GM10248 (cell line): ENCODE results near the gene SNRNP25.
"Not testable (repeated sequence)": the region's sequence is repeated elsewhere in the genome, so short reads cannot be mapped to it uniquely, and the experiment has no call there.

ENCODE experiments used
- CTCF ChIA-PET: fragments of 300-600 bp; sonication (Branson Sonifier 250); formaldehyde crosslinking; extraction: SDS; loops from one replicate; lab custom pipeline; 2021; ENCODE audit warnings: antibody characterized with exemption; lab: Yijun Ruan, JAX
- POLR2A ChIA-PET: fragments of 350-650 bp; sonication (Branson Sonifier 250); formaldehyde crosslinking; extraction: SDS; loops from one replicate; lab custom pipeline; 2020; ENCODE audit warnings: antibody characterized with exemption; lab: Yijun Ruan, JAX
- DNase-seq: peaks from one replicate; pipeline ENCODE4 v3.0.0; 2012; ENCODE audit errors: extremely low spot score
- TF ChIP-seq, protein P1 (sequence below): IDR thresholded peaks from 2 replicates; pipeline ENCODE4 v1.5.1; 2012; ENCODE audit warnings: mild to moderate bottlenecking, low read depth; ENCODE audit errors: extremely low read depth, missing control alignments, control extremely low read depth

SNRNP25 gene

DNA sequence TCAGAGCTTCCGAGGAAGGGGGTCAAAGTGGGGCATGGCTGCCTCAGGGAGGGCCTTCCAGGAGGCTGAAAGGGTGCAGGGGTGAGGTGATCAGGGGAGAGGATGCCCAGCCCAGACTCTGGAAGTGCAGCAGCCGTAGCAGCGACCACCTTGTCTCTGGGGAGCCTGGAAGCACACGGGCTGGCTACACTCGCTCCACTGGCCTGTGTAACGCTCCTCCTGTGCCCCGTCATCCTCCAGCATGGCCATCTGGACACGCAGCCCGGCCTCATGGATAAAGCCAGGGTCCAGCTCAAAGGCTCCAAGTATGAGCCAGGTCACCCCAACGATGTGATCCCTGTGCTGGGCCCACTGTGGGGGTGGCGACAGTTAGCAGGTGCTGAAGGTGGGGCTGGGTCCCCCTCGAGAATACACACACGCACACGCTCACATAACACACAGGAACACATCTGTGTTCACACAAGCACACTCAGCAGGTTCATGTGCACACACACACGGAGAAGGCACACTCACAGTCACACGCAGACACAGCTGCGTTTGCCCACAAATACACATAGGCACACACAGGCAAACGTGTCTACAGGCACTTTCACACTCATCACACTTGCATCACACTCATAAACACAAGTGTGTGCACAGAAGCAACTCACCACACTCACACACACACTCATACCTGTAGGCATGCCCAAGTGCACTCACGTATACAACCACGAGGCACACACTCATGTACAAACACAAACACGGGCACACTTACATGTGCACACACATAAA is 19.6 kb upstream of the SNRNP25 start:
- no peak for DNase-seq
- CTCF ChIA-PET = interaction anchor here (1.3 kb wide), 1 partner anchor 30 kb away, joined by 4 read pairs; no protein-coding TSS in a partner anchor
- POLR2A ChIA-PET = no interaction called here
- TF ChIP-seq, protein P1, sequence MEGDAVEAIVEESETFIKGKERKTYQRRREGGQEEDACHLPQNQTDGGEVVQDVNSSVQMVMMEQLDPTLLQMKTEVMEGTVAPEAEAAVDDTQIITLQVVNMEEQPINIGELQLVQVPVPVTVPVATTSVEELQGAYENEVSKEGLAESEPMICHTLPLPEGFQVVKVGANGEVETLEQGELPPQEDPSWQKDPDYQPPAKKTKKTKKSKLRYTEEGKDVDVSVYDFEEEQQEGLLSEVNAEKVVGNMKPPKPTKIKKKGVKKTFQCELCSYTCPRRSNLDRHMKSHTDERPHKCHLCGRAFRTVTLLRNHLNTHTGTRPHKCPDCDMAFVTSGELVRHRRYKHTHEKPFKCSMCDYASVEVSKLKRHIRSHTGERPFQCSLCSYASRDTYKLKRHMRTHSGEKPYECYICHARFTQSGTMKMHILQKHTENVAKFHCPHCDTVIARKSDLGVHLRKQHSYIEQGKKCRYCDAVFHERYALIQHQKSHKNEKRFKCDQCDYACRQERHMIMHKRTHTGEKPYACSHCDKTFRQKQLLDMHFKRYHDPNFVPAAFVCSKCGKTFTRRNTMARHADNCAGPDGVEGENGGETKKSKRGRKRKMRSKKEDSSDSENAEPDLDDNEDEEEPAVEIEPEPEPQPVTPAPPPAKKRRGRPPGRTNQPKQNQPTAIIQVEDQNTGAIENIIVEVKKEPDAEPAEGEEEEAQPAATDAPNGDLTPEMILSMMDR = no peak

DNA sequence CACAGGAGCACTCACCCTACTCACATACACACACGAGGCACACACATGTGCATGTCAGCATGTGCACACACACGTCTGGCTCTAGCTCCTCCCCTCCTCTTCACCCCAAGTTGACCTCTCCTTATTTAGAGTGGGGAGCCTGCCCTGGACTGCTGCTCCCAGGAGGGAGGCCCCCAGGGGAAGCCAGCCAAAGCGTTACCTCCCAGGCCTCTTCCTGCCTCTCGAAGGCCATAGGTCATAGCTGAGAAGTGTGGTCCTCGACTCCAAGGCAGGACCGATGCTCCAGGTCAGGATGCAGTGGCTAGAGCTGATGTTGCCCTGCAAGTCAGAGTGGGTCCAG is 19.0 kb upstream of the SNRNP25 start:
- TF ChIP-seq, protein P1 = no peak
- no peak for DNase-seq
- ChIA-PET CTCF (interaction anchor here (1.3 kb wide), 1 partner anchor 30 kb away, joined by 4 read pairs; no protein-coding TSS in a partner anchor), POLR2A (no interaction called here)

DNA sequence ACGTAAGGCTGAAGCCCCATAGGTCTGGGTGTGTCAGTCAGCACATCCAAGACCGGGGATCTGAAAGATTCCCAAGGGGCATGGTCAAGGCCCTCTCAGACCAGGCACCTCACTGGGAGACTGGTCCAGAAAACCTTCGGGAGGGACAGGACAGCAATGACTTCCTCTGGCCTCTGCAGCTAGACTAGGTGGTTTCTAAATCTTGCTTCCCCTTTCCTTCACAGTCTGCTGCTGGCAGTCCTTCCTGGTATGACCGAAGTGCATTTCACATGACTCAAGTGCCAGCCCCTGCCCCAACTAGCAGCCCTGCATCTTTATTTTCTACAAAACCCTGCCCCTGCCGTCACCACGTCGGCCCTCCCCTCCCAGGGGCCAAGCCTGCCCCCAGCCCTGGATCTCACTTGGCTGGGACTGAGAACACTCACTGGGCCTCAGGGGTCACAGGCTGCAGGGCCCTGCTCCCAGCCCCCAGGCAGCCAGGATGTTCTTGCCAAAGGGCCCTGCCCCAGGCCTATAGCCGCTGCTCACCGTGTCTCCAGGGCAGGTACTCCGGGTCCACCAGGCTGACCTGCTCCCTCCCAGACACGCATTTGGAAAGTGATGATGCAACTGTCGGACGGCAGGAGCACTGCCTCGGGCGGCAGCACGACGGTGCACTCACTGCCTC is 18.5 kb upstream of the SNRNP25 start:
- CTCF ChIA-PET = interaction anchor here (1.3 kb wide), 1 partner anchor 29 kb away, joined by 4 read pairs; no protein-coding TSS in a partner anchor
- POLR2A ChIA-PET = no interaction called here
- peak; percentile 41 for DNase-seq
- TF ChIP-seq, protein P1 = no peak

DNA sequence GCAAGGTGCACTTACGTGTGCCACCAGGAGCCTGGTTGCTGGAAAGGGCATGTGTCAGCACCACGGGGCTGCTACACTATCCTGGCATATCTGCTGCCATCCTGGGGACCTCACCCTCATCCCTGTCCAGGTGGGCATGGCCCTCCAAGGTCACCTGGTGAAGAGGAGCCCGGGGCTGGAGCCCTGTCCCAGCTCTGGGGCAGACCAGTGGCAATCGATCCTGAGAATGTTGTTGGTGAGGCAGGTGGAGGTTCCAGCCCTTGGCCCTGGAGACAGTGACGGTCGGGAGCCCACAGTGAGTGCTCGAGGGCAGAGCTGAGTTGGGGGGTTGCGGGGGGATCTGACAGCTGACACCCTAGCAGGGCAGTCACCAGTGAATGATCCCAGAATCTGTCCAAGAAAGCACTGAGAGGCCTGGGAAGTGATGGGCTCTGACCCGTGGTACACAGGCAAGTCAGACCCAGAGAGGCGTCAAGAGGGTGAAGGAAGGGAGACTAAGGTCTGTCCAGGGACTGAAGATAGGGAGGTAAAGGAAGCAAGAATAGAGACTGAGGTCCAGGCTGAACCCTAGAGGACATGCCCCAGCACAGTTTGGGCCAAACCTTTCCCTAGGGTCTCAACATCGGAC is 17.8 kb upstream of the SNRNP25 start:
- DNase-seq = no peak
- TF ChIP-seq, protein P1 = no peak
- ChIA-PET POLR2A (no interaction called here), CTCF (no interaction called here)

DNA sequence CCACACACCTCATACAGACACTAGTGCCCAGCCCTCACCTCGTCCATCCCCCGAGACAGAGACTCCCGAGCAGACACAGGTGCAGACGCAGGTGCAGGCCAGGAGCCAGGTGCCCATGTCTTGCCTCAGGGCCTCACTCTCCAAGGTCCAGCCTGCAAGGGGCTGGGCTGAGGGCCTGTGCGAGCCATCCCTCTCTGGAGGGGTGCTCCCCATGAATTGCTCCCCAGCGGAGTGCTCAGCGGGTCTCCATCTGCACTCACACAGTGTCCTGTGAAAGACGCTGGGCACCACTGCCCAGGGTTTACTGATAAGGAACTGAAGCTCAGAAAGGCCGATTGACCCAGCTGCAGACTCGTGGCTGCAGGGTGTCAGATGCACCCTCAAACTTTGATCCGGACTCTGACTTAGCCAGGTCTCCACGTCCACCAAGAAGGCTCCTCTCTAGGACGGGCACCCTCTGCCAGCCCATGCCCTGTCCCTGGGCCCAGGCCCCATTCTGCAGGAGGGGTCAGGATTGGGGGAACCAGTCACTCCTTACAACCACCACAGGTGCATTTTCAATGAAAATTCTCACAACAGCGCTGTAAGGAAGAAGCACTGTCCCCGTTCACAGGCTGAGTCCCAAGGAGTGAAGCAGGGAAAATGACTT is 17.2 kb upstream of the SNRNP25 start:
- TF ChIP-seq, protein P1 = no peak
- no peak for DNase-seq
- ChIA-PET CTCF (no interaction called here), POLR2A (no interaction called here)

DNA sequence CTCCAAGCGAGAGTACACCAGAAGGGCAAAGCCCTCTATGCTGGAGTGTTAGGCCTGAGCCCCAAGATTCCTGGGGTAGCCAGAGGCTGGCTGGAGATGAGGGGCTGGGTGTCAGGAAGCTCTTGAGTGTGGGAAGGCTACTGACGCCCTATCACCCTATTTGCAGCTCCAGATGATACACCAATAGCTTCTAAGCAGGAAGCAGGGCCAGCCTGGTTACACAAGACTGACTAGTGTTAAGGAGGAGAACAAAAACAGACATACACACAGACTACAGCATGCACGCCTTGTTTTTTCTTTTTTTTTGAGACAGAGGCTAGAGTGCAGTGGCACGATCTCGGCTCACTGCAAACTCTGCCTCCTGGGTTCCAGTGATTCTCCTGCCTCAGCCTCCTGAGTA is 16.1 kb upstream of the SNRNP25 start:
- CTCF ChIA-PET = no interaction called here
- TF ChIP-seq, protein P1 = no peak
- DNase-seq = no peak
- POLR2A ChIA-PET = no interaction called here

DNA sequence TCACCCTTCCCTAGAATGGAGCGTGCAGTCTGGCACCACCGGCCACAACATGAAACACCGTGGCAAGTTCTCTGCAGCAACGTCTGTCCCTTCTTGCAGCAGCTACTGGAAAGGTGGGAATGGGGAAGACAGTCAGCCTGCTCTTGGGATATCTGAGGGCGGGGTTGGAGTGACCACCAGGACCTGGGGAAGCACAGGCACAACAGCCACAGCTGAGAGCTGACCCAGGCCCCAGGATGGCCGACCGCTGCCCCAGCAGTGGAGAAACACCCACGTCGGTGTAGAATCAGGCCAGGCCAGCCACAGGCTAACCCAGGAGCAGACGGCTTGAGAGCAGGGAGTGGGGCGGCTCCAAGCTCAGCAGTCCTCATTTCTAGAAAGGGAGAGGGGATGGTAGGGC is 15.4 kb upstream of the SNRNP25 start:
- DNase-seq, POLR2A ChIA-PET: not testable (repeated sequence)
- CTCF ChIA-PET = interaction anchor here (1.4 to 2.2 kb wide), 3 partner anchors 10 to 59 kb away, joined by 5 to 11 read pairs (median 10); no protein-coding TSS in a partner anchor
